ENCODE data around the gene KIF27.
"Not testable (repeated sequence)": the region's sequence is repeated elsewhere in the genome, so short reads cannot be mapped to it uniquely, and the experiment has no call there.

The KIF27 gene

GRCh38 chr9:83932851-83933250 lies 11.6 kb upstream of the KIF27 start:
- no peak for DNase-seq

DNA sequence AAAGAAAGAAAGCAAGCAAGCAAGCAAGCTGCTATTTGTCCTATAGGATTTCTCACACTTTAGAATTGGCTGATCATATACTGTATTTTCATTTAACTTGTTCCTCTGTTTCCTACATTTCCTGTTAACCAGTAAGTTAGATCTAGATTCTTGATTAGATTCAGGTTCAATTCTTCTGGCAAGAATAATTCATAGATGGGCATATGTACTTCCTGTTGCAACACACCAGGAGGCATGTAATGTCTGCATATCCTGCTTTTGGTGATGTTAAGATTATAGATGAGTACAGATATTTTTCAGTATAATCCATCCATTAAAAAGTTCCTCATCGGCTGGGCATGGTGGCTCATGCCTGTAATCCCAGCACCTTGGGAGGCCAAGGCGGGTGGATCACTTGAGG lies 10.8 kb upstream of the KIF27 start:
- no peak for DNase-seq

GRCh38 chr9:83930881-83931280 lies 9.6 kb upstream of the KIF27 start:
- no peak for DNase-seq

GRCh38 chr9:83927591-83927990 lies 6.4 kb upstream of the KIF27 start:
- no peak for DNase-seq

DNA sequence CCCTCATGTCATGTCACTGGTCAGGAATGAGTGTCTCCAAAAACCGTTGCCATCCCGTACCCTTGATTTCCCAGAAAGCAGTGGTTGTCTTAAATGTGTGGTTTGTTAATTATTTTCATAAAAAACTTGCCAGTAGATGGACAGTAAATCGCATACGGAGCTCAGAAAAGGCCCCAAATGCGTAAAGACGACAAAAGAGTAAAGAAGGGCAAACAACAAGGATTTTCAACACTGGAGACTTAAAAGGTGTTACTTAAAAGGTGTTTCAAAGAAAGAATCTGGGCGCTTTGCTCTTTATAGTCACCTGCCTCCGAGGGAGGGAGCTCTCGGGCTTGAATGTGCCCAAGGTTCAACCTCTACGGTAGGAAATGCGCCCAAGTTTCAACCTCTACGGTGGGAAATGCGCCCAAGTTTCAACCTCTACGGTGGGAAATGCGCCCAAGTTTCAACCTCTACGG lies 734 bp downstream of the KIF27 start:
- peak; percentile 73 for DNase-seq

- no peak for DNase-seq
Observed at GRCh38 chr9:83919111-83919510, 2.1 kb downstream of the KIF27 start.

DNA sequence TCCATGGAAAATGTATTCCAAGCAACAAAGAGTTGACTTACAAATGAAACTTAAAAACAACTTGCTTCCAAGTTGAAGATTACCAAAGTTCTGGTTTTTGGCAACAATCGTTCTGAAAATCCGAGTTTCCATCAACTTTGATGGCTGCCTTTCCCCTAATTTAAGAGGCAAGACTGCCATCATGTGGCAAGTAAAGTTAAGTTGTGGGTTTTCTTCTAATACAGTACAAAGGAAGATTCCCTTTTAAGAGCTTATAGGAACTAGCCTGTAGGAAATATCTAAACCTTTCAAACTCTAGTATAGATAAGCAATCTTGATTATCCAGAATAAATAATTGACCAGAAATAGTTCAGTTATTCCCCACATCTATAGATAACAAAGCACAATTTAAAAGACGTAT lies 9.0 kb downstream of the KIF27 start:
- DNase-seq: peak; percentile 5

GRCh38 chr9:83906144-83906543 lies 15.1 kb downstream of the KIF27 start:
- no peak for DNase-seq

GRCh38 chr9:83900615-83901014 lies 20.6 kb downstream of the KIF27 start:
- DNase-seq: not testable (repeated sequence)

DNA sequence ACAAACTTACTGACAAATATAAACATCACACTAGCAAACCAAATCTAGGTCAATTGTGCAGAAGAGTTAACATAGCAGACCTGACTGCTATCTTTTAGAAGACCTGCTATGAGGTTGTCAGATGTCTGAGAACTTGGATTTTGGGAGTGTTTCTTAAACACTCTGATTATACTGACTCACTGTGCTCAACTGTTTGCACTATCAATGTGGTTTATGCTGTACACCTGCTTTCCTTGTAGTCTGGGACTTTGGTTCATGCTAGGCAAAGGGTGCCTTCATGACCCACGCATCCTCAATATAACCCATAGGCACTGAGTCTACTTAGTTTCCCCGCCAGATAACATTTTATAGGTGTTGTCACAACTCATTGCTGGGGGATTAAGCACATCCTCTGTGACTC lies 26.9 kb downstream of the KIF27 start:
- not testable (repeated sequence) for DNase-seq

DNA sequence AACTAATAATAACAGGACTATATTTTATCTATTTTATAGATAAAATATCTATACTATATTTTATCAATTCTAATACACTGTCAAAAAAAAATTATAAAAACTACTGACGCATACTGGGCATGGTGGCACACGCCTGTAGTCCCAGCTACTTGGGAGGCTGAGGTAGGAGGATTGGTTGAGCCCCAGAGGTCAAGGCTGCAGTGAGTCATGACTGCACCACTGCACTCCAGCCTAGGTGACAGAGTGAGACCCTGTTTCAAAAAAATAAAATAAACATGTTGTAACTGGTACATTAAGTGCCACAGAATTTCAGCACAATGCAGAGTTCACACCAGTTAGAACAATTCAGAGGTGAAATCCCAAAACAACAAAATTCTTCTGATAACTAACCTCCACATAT lies 34.7 kb downstream of the KIF27 start:
- DNase-seq: not testable (repeated sequence)

DNA sequence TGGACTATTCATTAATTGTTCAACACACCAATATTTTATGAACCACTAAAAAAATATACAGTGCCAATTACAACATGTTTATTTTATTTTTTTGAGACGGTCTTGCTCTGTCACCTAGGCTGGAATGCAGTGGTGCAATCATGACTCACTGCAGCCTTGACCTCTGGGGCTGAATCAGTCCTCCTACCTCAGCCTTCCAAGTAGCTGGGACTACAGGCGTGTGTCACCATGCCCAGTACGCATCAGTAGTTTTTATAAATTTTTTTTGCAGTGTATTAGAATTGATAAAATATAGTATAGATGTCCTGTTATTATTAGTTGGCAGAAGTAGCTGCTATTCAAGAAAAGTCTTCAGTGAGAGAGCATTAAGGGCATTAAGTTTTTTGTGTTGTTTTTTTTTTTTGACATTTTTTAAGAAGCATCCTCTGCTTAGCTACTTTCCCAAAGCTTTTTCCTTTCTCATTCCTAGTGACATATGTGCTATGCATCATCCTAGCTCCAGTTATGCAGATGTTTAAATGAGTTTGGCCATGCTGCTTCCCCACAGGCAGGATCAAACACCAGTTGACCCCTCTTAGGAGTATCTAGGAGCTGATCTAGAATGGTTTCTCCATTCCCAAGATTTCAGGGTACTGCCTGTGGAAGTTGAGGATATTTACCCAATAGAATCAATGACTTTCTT lies 35.5 kb downstream of the KIF27 start:
- not testable (repeated sequence) for DNase-seq

- DNase-seq: not testable (repeated sequence)
Observed at GRCh38 chr9:83881687-83882408, 39.4 kb downstream of the KIF27 start.

DNA sequence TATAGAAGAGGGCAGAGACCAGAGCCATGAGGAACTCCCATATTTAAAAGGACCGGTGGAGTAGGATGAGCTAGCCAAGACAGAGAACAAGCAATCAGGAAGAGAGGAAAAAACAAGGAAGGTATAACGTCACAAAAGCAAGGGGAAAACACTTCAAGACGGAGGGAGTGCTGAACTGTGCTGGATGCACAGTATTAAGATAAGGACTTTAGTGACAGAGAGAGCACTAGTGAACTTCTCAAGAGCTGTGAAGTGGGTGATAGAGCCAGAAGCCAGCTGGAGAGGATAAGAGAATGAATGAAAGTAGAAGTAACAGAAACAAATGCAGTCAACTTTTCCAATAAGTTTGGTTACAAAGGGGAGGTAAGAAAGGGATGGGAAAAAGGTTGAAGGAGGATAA lies 45.7 kb downstream of the KIF27 start:
- not testable (repeated sequence) for DNase-seq

DNA sequence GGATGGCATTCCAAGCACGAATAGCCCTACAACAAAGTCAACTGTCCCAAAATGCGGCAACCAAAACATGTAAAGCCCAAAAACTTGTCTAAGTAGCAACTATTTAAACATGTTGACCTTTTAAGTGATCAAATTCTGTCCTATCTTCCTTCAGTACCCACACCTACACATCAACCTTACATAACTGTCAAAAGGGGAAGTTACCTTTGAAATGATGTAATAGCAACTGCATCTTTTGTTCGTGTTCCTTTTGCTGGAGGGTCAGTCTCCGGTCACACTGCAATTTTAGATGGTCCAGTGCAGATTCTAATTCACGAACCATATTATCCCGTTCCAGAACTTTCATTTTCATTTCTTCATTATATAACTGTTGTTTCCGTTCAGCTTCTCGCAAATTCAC lies 71.3 kb downstream of the KIF27 start:
- not testable (repeated sequence) for DNase-seq

DNA sequence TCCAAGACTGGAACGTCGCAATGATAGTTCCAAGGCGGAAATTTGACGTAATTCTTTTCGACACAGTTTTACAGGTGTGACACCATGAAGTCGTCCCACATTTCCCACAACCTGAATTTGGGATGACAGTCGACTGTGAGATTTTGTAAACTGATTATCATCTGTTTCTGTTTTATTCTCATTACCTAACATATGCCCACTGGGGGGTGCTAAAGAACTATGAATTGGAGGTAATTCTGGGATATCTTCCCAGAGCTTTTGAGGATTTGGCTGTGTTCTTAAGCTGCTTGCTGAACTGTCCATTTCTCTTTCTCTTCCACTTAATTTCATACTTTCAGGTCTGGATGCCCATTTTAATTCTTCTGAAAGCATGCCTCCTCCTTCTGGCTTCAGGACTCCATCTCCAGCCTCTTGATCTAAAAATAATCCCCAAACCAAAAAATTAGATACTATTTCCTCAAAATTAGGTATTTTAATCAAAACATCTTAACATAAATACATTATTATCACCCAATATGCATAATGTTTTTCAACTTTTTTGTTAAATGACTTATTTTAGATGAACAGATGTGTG lies 84.1 kb downstream of the KIF27 start:
- not testable (repeated sequence) for DNase-seq

- not testable (repeated sequence) for DNase-seq
Observed at GRCh38 chr9:83830426-83831071, 90.7 kb downstream of the KIF27 start.

DNA sequence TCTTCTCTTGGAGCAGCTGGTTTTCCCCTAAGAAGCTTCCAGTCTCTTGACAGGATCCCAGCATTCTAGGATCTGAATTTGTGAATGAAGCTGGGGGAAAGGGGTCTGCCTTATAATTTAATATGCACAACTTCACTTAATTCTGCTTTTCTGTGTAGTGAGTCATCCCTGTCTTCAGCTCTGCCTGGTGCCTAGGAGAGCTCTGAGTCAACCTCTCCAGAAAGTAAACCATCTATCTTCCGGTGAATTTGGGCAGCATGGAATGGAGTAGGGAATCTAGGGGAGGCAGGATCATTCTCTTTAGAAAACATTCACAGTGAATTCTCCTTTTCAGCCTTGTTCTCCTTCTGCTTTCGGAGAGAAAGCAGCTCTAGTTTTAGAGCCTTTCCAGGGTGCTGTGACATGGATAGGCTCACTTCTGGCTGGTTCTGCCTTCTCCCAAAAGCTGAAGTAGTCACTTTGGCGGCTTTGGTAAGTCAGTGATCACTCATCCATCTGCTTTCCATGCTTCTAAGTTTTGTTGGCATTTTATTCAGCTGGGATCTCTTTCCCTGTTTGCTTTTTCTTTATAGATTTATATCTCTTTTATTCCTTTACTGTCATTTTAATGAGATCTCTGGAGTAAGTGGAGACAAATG lies 96.1 kb downstream of the KIF27 start:
- not testable (repeated sequence) for DNase-seq

- peak; percentile 80 for DNase-seq
Observed at GRCh38 chr9:83817356-83818278, 103.6 kb downstream of the KIF27 start, which contains the start of gene GKAP1. Gene GKAP1 (minus strand): TSS chr9:83817769. CDS start chr9:83806517, 11,252 bp downstream.

GRCh38 chr9:83817011-83817355 lies 104.2 kb downstream of the KIF27 start:
- peak; percentile 49 for DNase-seq

GRCh38 chr9:83815120-83815519 lies 106.1 kb downstream of the KIF27 start:
- DNase-seq: not testable (repeated sequence)

GRCh38 chr9:83809213-83809612 lies 112.0 kb downstream of the KIF27 start:
- DNase-seq: not testable (repeated sequence)
